Smooth muscle cell (in vitro differentiated cells): ENCODE results near the gene POLR3E. TPM values are rescaled to one million over a fixed set of nuclear protein-coding genes. Genes with fewer than 3 reads are reported as not detected.
A peak's percentile ranks its signal among the peaks of the same experiment; 100 is the strongest.

Experiments used
- DNase-seq: peaks from one replicate; lab custom pipeline; 2025; ENCODE audit not compliant: unreplicated experiment; lab: John Stamatoyannopoulos, UW
- H2AFZ ChIP-seq: fragments of 200-600 bp; sonication (generic); 2 replicates; pipeline ENCODE4 v1.6.0; 2016; ENCODE audit warnings: antibody characterized with exemption, low read depth, mild to moderate bottlenecking
- H3F3A ChIP-seq: fragments of 200-600 bp; sonication (generic); 2 replicates; pipeline ENCODE4 v1.6.0; 2017; ENCODE audit warnings: antibody characterized with exemption, low read depth
- H3K27ac ChIP-seq: fragments of 200-600 bp; sonication (generic); 2 replicates; pipeline ENCODE4 v1.5.1; 2016; ENCODE audit warnings: low read depth, mild to moderate bottlenecking
- H3K27me3 ChIP-seq: fragments of 200-600 bp; sonication (generic); 2 replicates; pipeline ENCODE4 v1.6.1; 2016; ENCODE audit warnings: low read depth, mild to moderate bottlenecking
- H3K36me3 ChIP-seq: fragments of 200-600 bp; sonication (generic); 2 replicates; pipeline ENCODE4 v1.5.1; 2016; ENCODE audit warnings: low read depth
- H3K4me1 ChIP-seq: fragments of 200-600 bp; sonication (generic); 2 replicates; pipeline ENCODE4 v1.5.1; 2016; ENCODE audit warnings: low read depth
- H3K4me2 ChIP-seq: fragments of 200-600 bp; sonication (generic); 2 replicates; pipeline ENCODE4 v1.6.0; 2016; ENCODE audit warnings: mild to moderate bottlenecking
- H3K4me3 ChIP-seq: fragments of 200-600 bp; sonication (generic); 2 replicates; pipeline ENCODE4 v1.5.1; 2016; ENCODE audit warnings: mild to moderate bottlenecking
- H3K79me2 ChIP-seq: fragments of 200-600 bp; sonication (generic); 2 replicates; pipeline ENCODE4 v1.6.0; 2016; ENCODE audit warnings: low read depth, mild to moderate bottlenecking
- H3K9ac ChIP-seq: fragments of 200-600 bp; sonication (generic); 2 replicates; pipeline ENCODE4 v1.6.0; 2016; ENCODE audit warnings: low read depth
- H3K9me3 ChIP-seq: fragments of 200-600 bp; sonication (generic); replicated peaks from 2 replicates; pipeline ENCODE4 v1.5.1; 2016; ENCODE audit warnings: low read depth
- H4K20me1 ChIP-seq: fragments of 200-600 bp; sonication (generic); 2 replicates; pipeline ENCODE4 v1.6.0; 2016; ENCODE audit warnings: low read depth
- CTCF ChIP-seq: fragments of 200-600 bp; sonication (generic); IDR thresholded peaks from 2 replicates; pipeline ENCODE4 v1.5.1; 2017; ENCODE audit warnings: borderline replicate concordance, mild to moderate bottlenecking, antibody characterized with exemption; ENCODE audit not compliant: insufficient read depth, poor library complexity, severe bottlenecking
- WGBS: methylation state at CpG from one replicate; pipeline ENCODE4 v1.1.7; 2016; ENCODE audit warnings: low lambda C conversion rate; 5-methylcytosine and 5-hydroxymethylcytosine counted together
- polyA plus RNA-seq: library from polyadenylated mRNA; unstranded; fragments of >200 nt; fragmentation: Nextera tagmentation; extraction: Ambion mirVana; gene quantifications from 2 replicates; pipeline ENCODE4 v1.2.1, GENCODE V29; 2016
- total RNA-seq: library from RNA; depleted of rRNA; stranded (reverse); fragments of >200 nt; gene quantifications from 2 replicates; pipeline ENCODE4 v1.2.3, GENCODE V29; 2014

The POLR3E gene
- total and polyA plus RNA-seq, 2 experiments from 2014 or later = 13.9 to 31.2 TPM

- 94% methylated on average over 16 of the region's 16 CpGs for WGBS
- no peak for TF ChIP-seq CTCF
- Histone ChIP-seq H4K20me1 (no peaks in the 10 kb centered on the region), H3F3A (no peaks in the 10 kb centered on the region), H2AFZ (no peak overlapping the region), H3K9ac (no peak overlapping the region), H3K27ac (no peak overlapping the region), H3K79me2 (no peaks in the 10 kb centered on the region), H3K9me3 (no peaks in the 10 kb centered on the region), H3K4me3 (no peak overlapping the region), H3K4me2 (no peak overlapping the region), H3K4me1 (no peaks in the 10 kb centered on the region), H3K27me3 (no peaks in the 10 kb centered on the region), H3K36me3 (peaks cover 5% of the 10 kb centered on the region)
- no peak for DNase-seq
These were observed 18.6 kb upstream of the POLR3E start for GRCh38 chr16:22278441-22279230.

GRCh38 chr16:22282254-22282892 lies 14.8 kb upstream of the POLR3E start:
- H3K9ac ChIP-seq = no peak overlapping the region
- H3K27ac ChIP-seq = no peak overlapping the region
- H3K36me3 ChIP-seq = no peaks in the 10 kb centered on the region
- no peak for DNase-seq
- no peaks in the 10 kb centered on the region for H3K79me2 ChIP-seq
- H3K4me3 ChIP-seq = no peak overlapping the region
- H3K9me3 ChIP-seq = no peaks in the 10 kb centered on the region
- no peak overlapping the region for H2AFZ ChIP-seq
- TF ChIP-seq CTCF = no peak
- no peaks in the 10 kb centered on the region for H4K20me1 ChIP-seq
- H3K27me3 ChIP-seq = no peaks in the 10 kb centered on the region
- no peaks in the 10 kb centered on the region for H3F3A ChIP-seq
- no peaks in the 10 kb centered on the region for H3K4me1 ChIP-seq
- 89% methylated on average over 5 of the region's 5 CpGs for WGBS
- no peak overlapping the region for H3K4me2 ChIP-seq

- H3F3A ChIP-seq = no peaks in the 10 kb centered on the region
- TF ChIP-seq CTCF = no peak
- 49% methylated on average over 9 of the region's 9 CpGs for WGBS
- H3K9ac ChIP-seq = no peak overlapping the region
- no peaks in the 10 kb centered on the region for H3K4me1 ChIP-seq
- DNase-seq = no peak
- H3K4me2 ChIP-seq = peak overlapping the region; percentile 13
- peak overlapping the region; percentile 41 for H3K27ac ChIP-seq
- H4K20me1 ChIP-seq = no peaks in the 10 kb centered on the region
- H3K79me2 ChIP-seq = no peaks in the 10 kb centered on the region
- no peaks in the 10 kb centered on the region for H3K27me3 ChIP-seq
- H3K9me3 ChIP-seq = no peaks in the 10 kb centered on the region
- no peak overlapping the region for H3K4me3 ChIP-seq
- H3K36me3 ChIP-seq = no peaks in the 10 kb centered on the region
- no peak overlapping the region for H2AFZ ChIP-seq
These were observed 12.6 kb upstream of the POLR3E start for GRCh38 chr16:22284637-22285036.
